Measurements from ENCODE around the gene PRR18.

- no peak for TF ChIP-seq CTCF (IDR thresholded peaks at IDR 0.05; ENCODE audit: low read depth, low read length)
- no peak for TF ChIP-seq POLR2A (IDR thresholded peaks at IDR 0.05; ENCODE audit: extremely low read depth, insufficient read length)
Measured at GRCh38 chr6:166308769-166309589, 787 bp upstream of the PRR18 start.

All from NB4 (cell line).